G401 (cell line): ENCODE data around the gene NMNAT2. TPM values are rescaled to one million over a fixed set of nuclear protein-coding genes. Genes with fewer than 3 reads are reported as not detected.

Experiments used
- DNase-seq: peaks from one replicate; pipeline ENCODE4 v3.0.0-alpha.2; 2015; ENCODE audit warnings: low spot score
- in situ Hi-C: cut with HindIII; loops from 2 replicates; pipeline ENCODE4 v1.10.0; 2016; ENCODE audit warnings: low sequenced_read_pairs, mixed read lengths
- total RNA-seq: library from RNA; depleted of rRNA; stranded (reverse); fragments of >200 nt; shearing (Covaris generic); gene quantifications from 2 replicates; pipeline ENCODE4 v1.2.3, GENCODE V29; 2014

The NMNAT2 gene
- total RNA-seq, 1 experiment from 2014 or later: 0.27 TPM

- in situ Hi-C loops: no loop called here
- no peak for DNase-seq
Observed at GRCh38 chr1:183370399-183371058, 47.7 kb downstream of the NMNAT2 start.

GRCh38 chr1:183368213-183369108 is 49.7 kb downstream of the NMNAT2 start:
- peak; percentile 48 for DNase-seq
- in situ Hi-C loops: no loop called here

GRCh38 chr1:183366116-183366515 is 52.1 kb downstream of the NMNAT2 start:
- no peak for DNase-seq
- in situ Hi-C loops: no loop called here

- peak; percentile 71 for DNase-seq
- in situ Hi-C loops: no loop called here
Observed at GRCh38 chr1:183365676-183366075, 52.5 kb downstream of the NMNAT2 start.

- in situ Hi-C loops: no loop called here
- DNase-seq: peak; percentile 58
Observed at GRCh38 chr1:183365093-183365492, 53.1 kb downstream of the NMNAT2 start.

GRCh38 chr1:183363972-183364371 is 54.2 kb downstream of the NMNAT2 start:
- DNase-seq: no peak
- in situ Hi-C loops: no loop called here

GRCh38 chr1:183361081-183361480 is 57.1 kb downstream of the NMNAT2 start:
- peak; percentile 69 for DNase-seq
- in situ Hi-C loops: no loop called here

- in situ Hi-C loops: no loop called here
- DNase-seq: no peak
Observed at GRCh38 chr1:183360473-183360872, 57.7 kb downstream of the NMNAT2 start.

- no peak for DNase-seq
- in situ Hi-C loops: no loop called here
Observed at GRCh38 chr1:183356534-183357182, 61.5 kb downstream of the NMNAT2 start.

- DNase-seq: peak; percentile 84
- in situ Hi-C loops: no loop called here
Observed at GRCh38 chr1:183355797-183356196, 62.4 kb downstream of the NMNAT2 start.

- in situ Hi-C loops: no loop called here
- no peak for DNase-seq
Observed at GRCh38 chr1:183355181-183355580, 63.0 kb downstream of the NMNAT2 start.

GRCh38 chr1:183353597-183353996 is 64.6 kb downstream of the NMNAT2 start:
- DNase-seq: peak; percentile 63
- in situ Hi-C loops: no loop called here

- in situ Hi-C loops: no loop called here
- DNase-seq: peak; percentile 94
Observed at GRCh38 chr1:183349201-183349711, 68.9 kb downstream of the NMNAT2 start.

- in situ Hi-C loops: no loop called here
- no peak for DNase-seq
Observed at GRCh38 chr1:183346276-183346732, 71.9 kb downstream of the NMNAT2 start.

GRCh38 chr1:183339556-183340167 is 78.5 kb downstream of the NMNAT2 start:
- DNase-seq: peak; percentile 79
- in situ Hi-C loops: no loop called here

- in situ Hi-C loops: no loop called here
- no peak for DNase-seq
Observed at GRCh38 chr1:183331091-183331742, 87.0 kb downstream of the NMNAT2 start.

- in situ Hi-C loops: no loop called here
- no peak for DNase-seq
Observed at GRCh38 chr1:183330335-183330734, 87.8 kb downstream of the NMNAT2 start.

- DNase-seq: no peak
- in situ Hi-C loops: no loop called here
Observed at GRCh38 chr1:183328371-183328770, 89.8 kb downstream of the NMNAT2 start.
